Esophagus squamous epithelium (tissue), 4 donors: ENCODE data around the gene AP4M1.

Experiments
- POLR2A ChIP-seq, 4 donors: fragments of 450-650 bp; IDR thresholded peaks; one replicate each; pipeline ENCODE4 v1.6.1; 2017; ENCODE audit warnings: antibody characterized with exemption in 4 of 4, mild to moderate bottlenecking in 4 of 4, moderate library complexity in 3 of 4
- TF ChIP-seq, protein P1 (sequence below), 6 experiments: fragments of 450-650 bp in 4 of 6; fragments of 200-600 bp in 2 of 6; sonication (generic) in 2 of 6; IDR thresholded peaks; one replicate each; pipeline ENCODE4 v1.5.1; 2016 to 2019; ENCODE audit warnings: antibody characterized with exemption in 6 of 6, mild to moderate bottlenecking in 4 of 6, moderate library complexity in 4 of 6

DNA sequence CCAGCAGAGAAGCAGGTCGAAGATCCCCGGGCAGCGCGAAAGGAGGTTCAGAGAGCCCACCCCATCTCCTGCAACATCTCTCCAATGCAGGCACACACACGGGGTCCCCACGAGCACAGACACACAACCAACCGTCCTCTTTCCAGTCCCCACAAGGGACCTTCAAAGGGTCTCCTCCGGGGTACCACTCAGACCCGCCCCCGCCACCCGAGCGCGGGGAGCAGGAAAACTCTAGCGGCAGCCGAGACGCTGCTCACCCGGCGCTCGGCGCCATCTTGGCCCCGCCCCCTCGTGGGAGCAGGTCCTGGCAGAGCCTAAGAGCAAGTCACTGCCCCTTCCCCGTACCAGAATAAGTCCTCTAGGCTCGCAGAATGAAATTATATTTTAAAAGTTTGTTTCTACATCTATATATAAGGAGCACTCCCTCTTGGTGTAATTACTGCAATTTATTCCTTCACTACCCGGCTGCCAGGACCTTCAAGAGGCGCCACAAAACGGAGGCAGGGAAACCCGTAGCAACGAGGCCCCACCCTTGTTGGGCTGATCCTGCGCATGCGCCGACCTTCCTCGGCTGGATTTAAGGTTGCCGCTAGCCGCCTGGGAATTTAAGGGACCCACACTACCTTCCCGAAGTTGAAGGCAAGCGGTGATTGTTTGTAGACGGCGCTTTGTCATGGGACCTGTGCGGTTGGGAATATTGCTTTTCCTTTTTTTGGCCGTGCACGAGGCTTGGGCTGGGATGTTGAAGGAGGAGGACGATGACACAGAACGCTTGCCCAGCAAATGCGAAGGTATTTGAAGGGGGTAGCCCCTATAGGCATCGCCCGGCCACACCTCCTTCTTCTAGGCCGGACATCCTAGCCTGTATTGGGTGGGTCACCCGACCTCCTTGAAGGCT, 17.9 kb downstream of the AP4M1 start, which contains the start of the genes CNPY4 and TAF6:
- TF ChIP-seq, protein P1, sequence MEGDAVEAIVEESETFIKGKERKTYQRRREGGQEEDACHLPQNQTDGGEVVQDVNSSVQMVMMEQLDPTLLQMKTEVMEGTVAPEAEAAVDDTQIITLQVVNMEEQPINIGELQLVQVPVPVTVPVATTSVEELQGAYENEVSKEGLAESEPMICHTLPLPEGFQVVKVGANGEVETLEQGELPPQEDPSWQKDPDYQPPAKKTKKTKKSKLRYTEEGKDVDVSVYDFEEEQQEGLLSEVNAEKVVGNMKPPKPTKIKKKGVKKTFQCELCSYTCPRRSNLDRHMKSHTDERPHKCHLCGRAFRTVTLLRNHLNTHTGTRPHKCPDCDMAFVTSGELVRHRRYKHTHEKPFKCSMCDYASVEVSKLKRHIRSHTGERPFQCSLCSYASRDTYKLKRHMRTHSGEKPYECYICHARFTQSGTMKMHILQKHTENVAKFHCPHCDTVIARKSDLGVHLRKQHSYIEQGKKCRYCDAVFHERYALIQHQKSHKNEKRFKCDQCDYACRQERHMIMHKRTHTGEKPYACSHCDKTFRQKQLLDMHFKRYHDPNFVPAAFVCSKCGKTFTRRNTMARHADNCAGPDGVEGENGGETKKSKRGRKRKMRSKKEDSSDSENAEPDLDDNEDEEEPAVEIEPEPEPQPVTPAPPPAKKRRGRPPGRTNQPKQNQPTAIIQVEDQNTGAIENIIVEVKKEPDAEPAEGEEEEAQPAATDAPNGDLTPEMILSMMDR (IDR thresholded peaks at IDR 0.05) = peak in 3 of 6 experiments; percentile 19 to 40 (median 22)
- TF ChIP-seq POLR2A (IDR thresholded peaks at IDR 0.05) = peak in 3 of 4 donors; percentile 19 to 57 (median 37)
